Astrocyte (in vitro differentiated cells and primary cell): ENCODE results near the gene NMU.

Source experiments
- CTCF ChIP-seq: IDR thresholded peaks from 2 replicates; pipeline ENCODE4 v1.5.1; 2011; ENCODE audit warnings: low read depth, mild to moderate bottlenecking, inconsistent platforms, low read length, moderate library complexity; ENCODE audit not compliant: insufficient read depth
- EZH2 ChIP-seq: IDR thresholded peaks from 2 replicates; pipeline ENCODE4 v1.6.1; 2012; ENCODE audit warnings: mild to moderate bottlenecking, low read length, inconsistent platforms; ENCODE audit not compliant: insufficient read depth

GRCh38 chr4:55617587-55618197 is 18.4 kb downstream of the NMU start:
- TF ChIP-seq CTCF (no peak), EZH2 (no peak)
